ENCODE data around the gene C1QTNF8. TPM values are rescaled to one million over a fixed set of nuclear protein-coding genes. Genes with fewer than 3 reads are reported as not detected.
"Not testable (repeated sequence)": the region's sequence is repeated elsewhere in the genome, so short reads cannot be mapped to it uniquely, and the experiment has no call there.

C1QTNF8 gene
- total RNA-seq, 2 donors from 2014 or later = not detected

DNA sequence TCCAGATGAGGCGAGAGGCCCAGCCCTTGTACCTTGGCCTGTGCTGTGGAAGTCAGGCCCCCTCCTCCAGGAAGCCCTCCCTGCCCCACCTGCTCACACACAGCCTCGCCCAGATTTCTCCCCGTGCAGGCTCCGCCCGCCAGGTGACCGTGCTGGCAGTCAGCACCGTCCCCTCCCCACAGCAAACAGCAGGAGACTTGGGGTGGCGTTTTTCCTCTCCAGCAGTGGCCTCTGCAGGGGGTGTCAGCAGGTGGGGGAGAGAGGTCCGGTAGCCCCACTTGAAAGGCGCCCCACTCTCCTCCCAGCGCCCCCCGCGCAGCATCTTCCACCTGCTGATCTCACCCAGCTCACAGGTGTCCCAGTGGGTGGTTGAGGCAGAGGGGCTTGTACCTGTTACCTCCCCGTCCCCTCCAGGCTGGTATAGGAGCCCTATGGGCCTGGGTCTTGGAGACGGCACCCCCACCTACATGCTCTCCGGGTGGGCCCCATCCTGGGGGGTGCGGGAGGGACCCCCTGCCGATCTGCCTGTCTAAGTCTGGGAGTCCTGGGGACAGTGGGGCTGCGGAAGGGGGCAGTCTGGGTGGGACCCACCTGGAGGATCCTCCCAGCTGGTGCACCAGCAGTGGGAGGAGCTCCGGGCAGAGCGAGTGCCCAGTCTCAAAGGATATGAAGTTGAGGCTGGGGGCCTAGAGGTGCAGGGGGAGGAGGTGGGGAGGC, 4.2 kb upstream of the C1QTNF8 start:
- no peaks in the 10 kb centered on the region for H3K9me3 Mint-ChIP-seq
- no peaks in the 10 kb centered on the region for H3K36me3 Mint-ChIP-seq (ENCODE audit: insufficient read depth in 2 of 2)
- no peaks in the 10 kb centered on the region for H3K4me1 Mint-ChIP-seq (ENCODE audit: low read depth)
- ATAC-seq (replicated peaks in 1 of 2) (no peak), DNase-seq (no peak)
- H3K4me3 Mint-ChIP-seq = no peak overlapping the region
- no peaks in the 10 kb centered on the region for H3K27me3 Mint-ChIP-seq (ENCODE audit: low read depth)
- no peak overlapping the region for H3K27ac Mint-ChIP-seq

DNA sequence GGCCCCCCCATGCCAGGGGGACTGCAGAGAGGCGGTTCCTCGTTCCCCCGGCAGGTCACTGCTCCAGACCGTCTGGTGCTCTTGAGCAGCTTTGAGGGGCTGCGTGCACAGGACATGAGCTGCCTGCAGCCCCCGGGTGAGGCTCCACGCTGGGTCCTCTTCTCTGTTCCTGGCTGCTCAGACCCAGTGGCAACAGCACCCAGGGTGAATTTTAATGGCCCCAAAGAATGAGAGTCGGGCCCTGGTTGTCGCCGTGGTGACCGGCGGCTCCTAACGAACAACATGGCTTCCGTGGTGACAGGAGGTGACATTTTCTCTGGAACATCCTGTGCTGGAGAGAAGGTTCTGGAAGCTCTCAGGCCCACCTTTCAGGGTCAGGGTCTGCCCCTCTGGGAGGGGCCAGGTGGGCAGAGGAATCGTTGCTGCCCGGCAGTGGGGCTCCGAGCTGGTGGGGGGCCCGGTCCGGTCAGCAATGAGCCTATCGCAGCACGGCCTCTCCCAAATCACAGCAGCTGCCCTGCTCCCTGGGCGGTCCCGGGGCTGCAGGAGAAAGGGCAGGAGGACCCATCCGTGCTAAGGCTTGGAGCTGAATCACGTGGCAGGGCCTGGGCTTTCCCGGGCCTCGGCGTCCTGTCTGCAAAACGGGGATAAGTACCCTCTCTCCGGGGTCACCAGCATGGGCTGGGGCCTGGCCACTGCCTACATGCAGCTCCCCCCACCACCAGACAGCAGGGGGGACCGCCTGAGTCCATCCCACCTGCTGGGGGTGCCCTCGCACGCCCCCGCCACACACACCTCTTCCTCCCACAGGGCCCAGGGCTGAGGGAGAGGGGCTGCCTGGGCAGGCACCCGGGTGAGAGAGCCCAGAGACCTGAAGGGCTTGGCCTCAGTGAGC, 3.4 kb upstream of the C1QTNF8 start:
- Mint-ChIP-seq H3K27ac (no peak overlapping the region), H3K4me3 (no peak overlapping the region), H3K4me1 (ENCODE audit: low read depth) (no peaks in the 10 kb centered on the region), H3K27me3 (ENCODE audit: low read depth) (no peaks in the 10 kb centered on the region), H3K9me3 (no peaks in the 10 kb centered on the region), H3K36me3 (ENCODE audit: insufficient read depth in 2 of 2) (no peaks in the 10 kb centered on the region)
- no peak for ATAC-seq (replicated peaks in 1 of 2)
- no peak for DNase-seq

- Mint-ChIP-seq H3K27ac (no peak overlapping the region), H3K36me3 (ENCODE audit: insufficient read depth in 2 of 2) (peaks cover under 1 to 2% of the 10 kb centered on the region in 2 donors), H3K27me3 (ENCODE audit: low read depth) (no peaks in the 10 kb centered on the region), H3K4me3 (no peak overlapping the region), H3K4me1 (ENCODE audit: low read depth) (no peaks in the 10 kb centered on the region), H3K9me3 (peaks cover 0 to under 1% of the 10 kb centered on the region in 2 donors)
- no peak for DNase-seq
- ATAC-seq (replicated peaks in 1 of 2) = no peak
Measured at GRCh38 chr16:1098266-1098991, 2.4 kb upstream of the C1QTNF8 start.

DNA sequence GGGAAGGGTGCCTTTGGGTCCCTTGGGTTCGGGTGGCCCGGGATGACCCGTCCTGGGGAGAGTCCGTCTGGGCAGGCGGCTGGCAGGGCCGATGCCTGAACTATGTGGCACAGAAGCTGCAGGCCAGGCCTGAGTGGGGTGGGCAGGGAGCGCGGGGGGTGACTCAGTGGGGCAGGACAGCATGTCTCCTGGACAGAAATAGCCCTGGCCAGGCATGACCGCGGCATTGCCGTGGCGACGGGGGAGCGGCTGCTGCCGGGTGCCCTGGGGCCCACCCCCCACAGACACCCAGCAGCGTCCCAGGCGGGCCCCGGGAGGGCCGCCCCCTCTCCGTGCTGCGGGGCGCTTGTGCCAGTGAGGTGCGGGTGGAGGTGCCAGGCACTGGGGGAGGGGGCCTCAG, 1.8 kb upstream of the C1QTNF8 start:
- Mint-ChIP-seq H3K9me3 (peaks cover 2 to 3% of the 10 kb centered on the region in 2 donors), H3K27ac (no peak overlapping the region), H3K27me3 (ENCODE audit: low read depth) (no peaks in the 10 kb centered on the region), H3K4me3 (no peak overlapping the region), H3K36me3 (ENCODE audit: insufficient read depth in 2 of 2) (peaks cover 2 to 3% of the 10 kb centered on the region in 2 donors), H3K4me1 (ENCODE audit: low read depth) (no peaks in the 10 kb centered on the region)
- ATAC-seq (replicated peaks in 1 of 2) = no peak
- DNase-seq = no peak

- Mint-ChIP-seq H3K4me3 (no peak overlapping the region), H3K27ac (no peak overlapping the region), H3K4me1 (ENCODE audit: low read depth) (no peaks in the 10 kb centered on the region), H3K9me3 (peaks cover 2 to 5% of the 10 kb centered on the region in 2 donors), H3K36me3 (ENCODE audit: insufficient read depth in 2 of 2) (peaks cover 2 to 4% of the 10 kb centered on the region in 2 donors), H3K27me3 (ENCODE audit: low read depth) (no peaks in the 10 kb centered on the region)
- ATAC-seq (replicated peaks in 1 of 2) = no peak
- no peak for DNase-seq
Measured at GRCh38 chr16:1097156-1097555, 1.1 kb upstream of the C1QTNF8 start.

DNA sequence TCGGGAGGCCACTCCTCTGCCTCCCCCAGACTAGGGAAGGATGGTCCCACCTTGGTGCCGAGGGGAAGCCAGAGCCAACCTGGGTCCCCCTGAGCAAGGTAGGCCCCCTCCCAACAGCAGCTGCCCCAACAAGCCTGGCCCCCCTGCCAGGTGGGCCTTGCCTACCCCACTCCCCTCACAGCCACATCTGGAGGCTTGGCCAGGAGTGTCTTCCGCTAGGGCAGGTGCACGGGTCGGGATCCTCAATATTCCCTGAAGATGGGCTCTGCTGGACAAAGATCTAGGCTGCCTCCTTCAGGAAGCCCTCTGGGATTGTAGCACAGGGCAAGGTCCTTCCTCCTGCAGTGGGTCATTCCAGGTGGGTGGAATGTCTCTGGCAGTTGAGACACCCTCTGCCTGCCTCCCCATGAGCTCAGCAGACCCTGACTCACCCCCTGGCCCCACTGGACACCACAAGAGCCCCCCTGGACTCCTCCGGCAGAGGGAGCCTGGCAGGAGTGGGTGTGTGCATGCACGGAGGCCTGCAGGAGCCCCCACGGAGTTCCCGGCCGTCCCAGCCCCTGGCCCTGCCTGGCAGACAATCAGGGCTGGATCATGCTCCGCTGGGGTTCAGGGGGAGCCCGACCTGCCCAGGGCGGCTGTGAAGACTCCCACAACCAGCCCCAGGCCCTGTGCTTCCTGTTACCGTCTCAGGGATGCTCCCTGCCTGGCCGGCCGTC, 435 bp downstream of the C1QTNF8 start:
- Mint-ChIP-seq H3K27me3 (ENCODE audit: low read depth) (no peaks in the 10 kb centered on the region), H3K4me1 (ENCODE audit: low read depth) (no peaks in the 10 kb centered on the region), H3K27ac (no peak overlapping the region), H3K9me3 (peaks cover 2 to 7% of the 10 kb centered on the region in 2 donors), H3K36me3 (ENCODE audit: insufficient read depth in 2 of 2) (peaks cover 2 to 8% of the 10 kb centered on the region in 2 donors), H3K4me3 (no peak overlapping the region)
- ATAC-seq (replicated peaks in 1 of 2) (no peak), DNase-seq (no peak)

GRCh38 chr16:1094601-1095449, 1.2 kb downstream of the C1QTNF8 start:
- Mint-ChIP-seq H3K27ac (no peak overlapping the region), H3K36me3 (ENCODE audit: insufficient read depth in 2 of 2) (peaks cover 2 to 8% of the 10 kb centered on the region in 2 donors), H3K9me3 (peaks cover 2 to 7% of the 10 kb centered on the region in 2 donors), H3K4me3 (no peak overlapping the region), H3K4me1 (ENCODE audit: low read depth) (no peaks in the 10 kb centered on the region), H3K27me3 (ENCODE audit: low read depth) (no peaks in the 10 kb centered on the region)
- DNase-seq (no peak), ATAC-seq (replicated peaks in 1 of 2) (peak in 1 of 2 donors; percentile 11)

- DNase-seq (no peak), ATAC-seq (replicated peaks in 1 of 2) (peak in 1 of 2 donors; percentile 3)
- peaks cover 2 to 7% of the 10 kb centered on the region in 2 donors for H3K9me3 Mint-ChIP-seq
- H3K4me1 Mint-ChIP-seq (ENCODE audit: low read depth) = no peaks in the 10 kb centered on the region
- no peak overlapping the region for H3K27ac Mint-ChIP-seq
- no peaks in the 10 kb centered on the region for H3K27me3 Mint-ChIP-seq (ENCODE audit: low read depth)
- H3K4me3 Mint-ChIP-seq = no peak overlapping the region
- peaks cover 2 to 8% of the 10 kb centered on the region in 2 donors for H3K36me3 Mint-ChIP-seq (ENCODE audit: insufficient read depth in 2 of 2)
Measured at GRCh38 chr16:1094124-1094479, 1.9 kb downstream of the C1QTNF8 start.

- Mint-ChIP-seq H3K27me3 (ENCODE audit: low read depth) (no peaks in the 10 kb centered on the region), H3K9me3 (peaks cover 2 to 7% of the 10 kb centered on the region in 2 donors), H3K36me3 (ENCODE audit: insufficient read depth in 2 of 2) (peaks cover 2 to 8% of the 10 kb centered on the region in 2 donors), H3K4me1 (ENCODE audit: low read depth) (no peaks in the 10 kb centered on the region), H3K4me3 (no peak overlapping the region), H3K27ac (no peak overlapping the region)
- peak; percentile 51 to 62 for ATAC-seq (replicated peaks in 1 of 2)
- peak; percentile 36 to 48 for DNase-seq
Measured at GRCh38 chr16:1093284-1094123, 2.5 kb downstream of the C1QTNF8 start.

GRCh38 chr16:1092685-1093283, 3.3 kb downstream of the C1QTNF8 start:
- ATAC-seq (replicated peaks in 1 of 2); H3K27ac Mint-ChIP-seq; H3K27me3 Mint-ChIP-seq (ENCODE audit: low read depth); H3K9me3 Mint-ChIP-seq; H3K4me3 Mint-ChIP-seq; H3K4me1 Mint-ChIP-seq (ENCODE audit: low read depth); DNase-seq; H3K36me3 Mint-ChIP-seq (ENCODE audit: insufficient read depth in 2 of 2): not testable (repeated sequence)

DNA sequence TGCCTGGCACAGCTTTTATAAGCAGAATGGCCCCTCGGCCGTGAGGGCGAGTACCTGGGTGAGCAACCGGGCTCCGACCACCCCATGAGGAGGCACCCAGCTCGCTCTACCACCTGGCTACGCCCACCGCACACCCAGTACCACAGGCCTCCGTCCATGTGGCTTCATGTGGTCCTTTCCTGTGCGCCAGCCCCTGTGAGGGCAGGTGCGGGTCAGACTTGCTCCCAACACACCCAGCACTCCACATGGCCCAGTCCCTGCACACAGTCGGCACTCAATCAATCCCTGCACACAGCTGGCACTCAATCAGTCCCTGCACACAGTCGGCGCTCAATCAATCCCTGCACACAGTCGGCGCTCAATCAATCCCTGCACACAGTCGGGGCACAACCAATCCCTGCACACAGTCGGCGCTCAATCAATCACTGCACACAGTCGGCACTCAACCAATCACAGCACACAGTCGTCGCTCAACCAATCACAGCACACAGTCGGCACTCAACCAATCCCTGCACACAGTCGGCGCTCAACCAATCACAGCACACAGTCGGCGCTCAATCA, 4.0 kb downstream of the C1QTNF8 start:
- ATAC-seq (replicated peaks in 1 of 2) (no peak), DNase-seq (no peak)
- Mint-ChIP-seq H3K4me1 (ENCODE audit: low read depth) (no peaks in the 10 kb centered on the region), H3K36me3 (ENCODE audit: insufficient read depth in 2 of 2) (peaks cover 2 to 8% of the 10 kb centered on the region in 2 donors), H3K27me3 (ENCODE audit: low read depth) (no peaks in the 10 kb centered on the region), H3K4me3 (no peak overlapping the region), H3K9me3 (peaks cover 2 to 7% of the 10 kb centered on the region in 2 donors), H3K27ac (peak overlapping the region; percentile 68)

Measured in activated T-cell treated with anti-CD3 and anti-CD28 coated beads, Interleukin-2, amount 50 U/mL, for 72 hours (primary cell).